ENCODE data around the gene MOGAT1. TPM values are rescaled to one million over a fixed set of nuclear protein-coding genes. Genes with fewer than 3 reads are reported as not detected.

MOGAT1 gene
- total RNA-seq, 2 experiments from 2014 or later, result not detected

DNA sequence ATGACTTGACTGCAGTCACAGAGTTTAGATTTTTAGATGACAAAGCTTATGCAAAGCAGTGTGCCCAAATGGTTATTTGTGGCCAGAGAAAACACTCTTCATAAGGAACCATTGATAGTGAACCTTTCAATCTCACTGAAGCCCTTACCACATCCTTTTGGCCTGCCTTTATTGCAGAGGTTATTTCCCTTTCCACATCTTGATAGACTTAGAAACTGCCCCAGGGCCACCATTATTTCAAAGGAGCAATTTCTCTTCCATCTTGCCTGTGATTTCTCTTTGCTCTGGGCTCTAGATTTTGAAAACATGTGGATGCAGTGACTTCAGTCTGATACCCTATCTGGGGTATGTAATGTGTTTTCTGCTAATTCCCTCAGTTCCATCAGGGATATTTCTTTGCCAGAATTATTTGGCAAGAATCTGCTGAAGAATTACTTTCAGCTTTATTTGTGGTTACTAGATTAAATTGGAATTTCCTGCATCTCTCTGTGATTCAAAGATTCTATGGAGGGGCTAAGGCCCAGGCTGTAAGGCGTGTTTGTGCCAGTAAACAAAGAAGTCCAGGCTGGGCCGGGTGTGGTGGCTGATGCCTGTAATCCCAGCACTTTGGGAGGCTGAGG, 51.0 kb downstream of the MOGAT1 start:
- ChIA-PET CTCF (no interaction called here), POLR2A (no interaction called here)
- no peak overlapping the region for H3K27ac Mint-ChIP-seq
- H3K4me3 Mint-ChIP-seq, result no peak overlapping the region
- no peaks in the 10 kb centered on the region for H3K4me1 Mint-ChIP-seq
- peaks cover 3% of the 10 kb centered on the region for H3K27me3 Mint-ChIP-seq
- DNase-seq, result no peak
- H3K36me3 Mint-ChIP-seq (ENCODE audit: low read depth), result no peaks in the 10 kb centered on the region
- H3K9me3 Mint-ChIP-seq, result no peaks in the 10 kb centered on the region

DNA sequence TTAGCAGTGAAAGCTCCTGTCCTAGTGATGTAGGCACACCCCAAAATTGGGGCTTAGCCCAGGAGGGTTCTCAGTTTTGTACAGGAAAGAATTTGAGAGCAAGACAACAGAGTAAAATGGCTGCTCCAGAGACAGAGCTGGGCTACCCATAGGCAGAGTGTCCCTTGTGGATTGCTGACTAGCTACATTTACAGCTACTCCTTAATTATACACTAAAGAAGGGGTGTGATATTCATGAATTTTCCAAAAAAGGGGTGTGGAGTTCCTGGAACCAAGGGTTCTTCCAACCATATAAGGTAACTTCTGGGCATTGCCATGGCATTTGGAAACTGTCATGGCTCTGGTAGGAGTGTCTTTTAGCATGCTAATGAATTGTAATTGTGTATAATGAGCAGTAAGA, 52.8 kb downstream of the MOGAT1 start:
- POLR2A ChIA-PET, result no interaction called here
- peaks cover 3% of the 10 kb centered on the region for H3K27me3 Mint-ChIP-seq
- H3K4me1 Mint-ChIP-seq, result no peaks in the 10 kb centered on the region
- CTCF ChIA-PET, result interaction anchor here (0.9 to 1.0 kb wide), 2 partner anchors 34 to 175 kb away, joined by 3 to 5 read pairs; no protein-coding TSS in a partner anchor
- no peaks in the 10 kb centered on the region for H3K9me3 Mint-ChIP-seq
- no peak for DNase-seq
- H3K4me3 Mint-ChIP-seq, result no peak overlapping the region
- H3K36me3 Mint-ChIP-seq (ENCODE audit: low read depth), result no peaks in the 10 kb centered on the region
- no peak overlapping the region for H3K27ac Mint-ChIP-seq

DNA sequence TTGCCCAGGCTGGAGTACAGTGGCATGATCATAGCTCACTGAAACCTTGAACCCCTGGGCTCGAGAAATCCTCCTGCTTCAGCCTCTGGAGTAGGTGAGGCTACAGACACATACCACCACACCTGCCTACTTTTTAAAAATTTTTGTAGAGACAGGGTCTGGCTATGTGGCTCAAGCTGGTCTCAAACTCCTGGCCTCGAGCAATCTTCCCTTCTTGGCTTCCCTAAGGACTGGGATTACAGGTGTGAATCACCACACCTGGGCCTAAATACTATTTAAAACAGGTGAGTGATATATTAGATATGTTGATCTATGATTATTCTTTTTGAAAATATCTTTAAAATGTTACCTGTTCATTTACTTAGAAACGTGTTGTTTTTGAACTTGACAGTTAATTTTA, 57.2 kb downstream of the MOGAT1 start:
- no peak for DNase-seq
- no peak overlapping the region for H3K4me3 Mint-ChIP-seq
- H3K36me3 Mint-ChIP-seq (ENCODE audit: low read depth), result no peaks in the 10 kb centered on the region
- ChIA-PET POLR2A (no interaction called here), CTCF (interaction anchor here (0.6 kb wide), 1 partner anchor 178 kb away, joined by 4 read pairs; no protein-coding TSS in a partner anchor)
- no peaks in the 10 kb centered on the region for H3K9me3 Mint-ChIP-seq
- H3K27ac Mint-ChIP-seq, result no peak overlapping the region
- peaks cover 12% of the 10 kb centered on the region for H3K27me3 Mint-ChIP-seq
- peaks cover 11% of the 10 kb centered on the region for H3K4me1 Mint-ChIP-seq

- Mint-ChIP-seq H3K4me1 (peaks cover 11% of the 10 kb centered on the region), H3K36me3 (ENCODE audit: low read depth) (no peaks in the 10 kb centered on the region), H3K27me3 (peaks cover 13% of the 10 kb centered on the region), H3K4me3 (no peak overlapping the region), H3K9me3 (no peaks in the 10 kb centered on the region), H3K27ac (no peak overlapping the region)
- ChIA-PET CTCF (interaction anchor here (0.7 to 1.2 kb wide), 3 partner anchors 23 to 65 kb away, joined by 3 to 4 read pairs (median 3); no protein-coding TSS in a partner anchor), POLR2A (no interaction called here)
- DNase-seq, result peak; percentile 29
Measured at GRCh38 chr2:222730366-222730999, 59.0 kb downstream of the MOGAT1 start.

DNA sequence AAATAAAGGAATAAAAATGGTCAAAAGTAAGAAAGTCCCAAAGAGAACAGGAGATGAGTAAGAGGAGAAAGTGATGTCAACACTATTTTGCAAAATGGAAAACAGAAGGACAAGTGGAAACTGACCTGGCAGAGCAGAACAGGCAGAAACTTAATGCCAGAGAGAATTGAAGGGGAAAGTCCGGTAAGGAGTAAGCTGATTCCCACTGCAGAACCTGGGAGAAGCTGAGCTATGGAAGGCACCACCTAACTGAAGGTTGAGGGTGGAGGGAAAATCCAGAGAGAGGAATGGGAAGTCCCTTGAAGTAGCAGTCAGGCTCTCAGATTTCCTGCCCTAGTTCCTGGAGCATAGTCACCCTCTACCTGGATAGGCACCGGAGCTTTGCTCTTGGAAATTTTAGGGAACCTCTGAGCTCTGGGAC, 59.8 kb downstream of the MOGAT1 start:
- Mint-ChIP-seq H3K4me3 (no peak overlapping the region), H3K27me3 (peaks cover 18% of the 10 kb centered on the region), H3K9me3 (no peaks in the 10 kb centered on the region), H3K4me1 (peaks cover 11% of the 10 kb centered on the region), H3K27ac (no peak overlapping the region), H3K36me3 (ENCODE audit: low read depth) (no peaks in the 10 kb centered on the region)
- no peak for DNase-seq
- CTCF ChIA-PET, result interaction anchor here (0.7 kb wide), 1 partner anchor 31 kb away, joined by 3 read pairs; no protein-coding TSS in a partner anchor
- POLR2A ChIA-PET, result no interaction called here

- Mint-ChIP-seq H3K4me3 (no peak overlapping the region), H3K9me3 (no peaks in the 10 kb centered on the region), H3K27ac (no peak overlapping the region), H3K36me3 (ENCODE audit: low read depth) (no peaks in the 10 kb centered on the region), H3K4me1 (peaks cover 11% of the 10 kb centered on the region), H3K27me3 (peaks cover 27% of the 10 kb centered on the region)
- ChIA-PET POLR2A (no interaction called here), CTCF (no interaction called here)
- DNase-seq, result no peak
Measured at GRCh38 chr2:222732489-222733178, 61.2 kb downstream of the MOGAT1 start.

GRCh38 chr2:222733470-222733845, 62.0 kb downstream of the MOGAT1 start:
- no peak overlapping the region for H3K27ac Mint-ChIP-seq
- CTCF ChIA-PET, result no interaction called here
- H3K27me3 Mint-ChIP-seq, result peaks cover 32% of the 10 kb centered on the region
- POLR2A ChIA-PET, result no interaction called here
- H3K4me1 Mint-ChIP-seq, result peaks cover 12% of the 10 kb centered on the region
- no peaks in the 10 kb centered on the region for H3K36me3 Mint-ChIP-seq (ENCODE audit: low read depth)
- no peak for DNase-seq
- H3K4me3 Mint-ChIP-seq, result no peak overlapping the region
- H3K9me3 Mint-ChIP-seq, result peaks cover 1% of the 10 kb centered on the region

DNA sequence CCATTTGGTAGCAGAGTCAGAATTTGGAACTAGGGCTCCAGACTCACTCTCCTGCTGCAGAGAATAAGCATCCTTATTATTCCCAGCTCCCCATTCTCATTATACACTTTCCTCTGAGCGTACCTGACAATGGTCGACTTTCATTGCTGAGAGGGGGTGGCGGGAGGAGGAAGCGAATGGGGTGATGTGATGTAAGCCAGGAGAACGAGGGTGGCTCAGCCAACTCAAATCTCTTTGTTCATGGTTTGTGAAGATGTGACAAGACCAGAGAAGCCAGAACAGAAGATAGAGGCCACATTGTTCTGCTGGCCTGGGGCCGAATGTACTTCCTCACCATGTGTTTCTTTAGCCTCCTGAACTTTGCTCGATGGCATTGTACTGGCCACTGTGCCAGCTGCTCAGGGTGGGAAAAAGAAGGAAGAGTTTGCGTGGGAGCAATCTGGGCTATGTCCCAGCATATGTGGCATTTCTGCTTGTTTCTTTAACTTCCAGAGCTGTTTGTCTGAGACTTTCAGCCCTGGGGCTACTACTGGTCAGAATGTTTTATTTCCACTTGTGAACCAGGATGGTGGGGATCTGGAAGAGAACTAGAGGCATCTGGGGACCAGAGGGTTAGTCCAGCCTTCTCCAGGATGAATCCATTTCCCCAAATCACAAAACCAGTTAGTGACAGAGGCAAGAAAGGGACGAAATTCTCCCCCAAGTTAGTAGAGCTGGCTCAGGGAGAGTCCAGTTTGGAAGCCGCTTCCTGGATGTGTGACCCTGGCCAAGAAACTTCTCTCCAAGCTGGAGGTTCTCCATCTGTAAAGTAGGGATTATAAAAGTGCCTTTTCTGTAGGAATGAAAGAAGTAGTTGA, 62.6 kb downstream of the MOGAT1 start:
- Mint-ChIP-seq H3K36me3 (ENCODE audit: low read depth) (no peaks in the 10 kb centered on the region), H3K4me3 (no peak overlapping the region), H3K9me3 (peaks cover 2% of the 10 kb centered on the region), H3K4me1 (peaks cover 18% of the 10 kb centered on the region), H3K27ac (no peak overlapping the region), H3K27me3 (peaks cover 34% of the 10 kb centered on the region)
- no peak for DNase-seq
- ChIA-PET POLR2A (interaction anchor here (0.7 kb wide), 1 partner anchor 79 kb away, joined by 3 read pairs; no protein-coding TSS in a partner anchor), CTCF (interaction anchor here (0.7 kb wide), 1 partner anchor 143 kb away, joined by 3 read pairs; no protein-coding TSS in a partner anchor)

DNA sequence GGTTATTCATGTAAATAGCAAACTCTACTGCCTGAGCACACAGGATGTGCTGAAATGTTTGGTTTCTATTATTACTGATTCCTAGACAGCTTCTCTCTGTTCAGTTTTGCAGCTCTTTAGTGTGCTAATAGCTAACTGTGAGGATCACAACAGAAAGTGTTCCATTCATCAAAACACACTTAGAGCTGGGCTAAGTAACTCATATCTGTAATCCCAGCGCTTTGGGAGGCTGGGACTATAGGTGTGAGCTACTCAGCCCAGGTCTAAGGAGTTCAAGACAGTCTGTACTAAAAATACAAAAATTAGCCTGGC, 63.2 kb downstream of the MOGAT1 start:
- H3K27me3 Mint-ChIP-seq, result peaks cover 34% of the 10 kb centered on the region

GRCh38 chr2:222736301-222736700, 64.8 kb downstream of the MOGAT1 start:
- Mint-ChIP-seq H3K4me1 (peaks cover 9% of the 10 kb centered on the region), H3K9me3 (peaks cover 5% of the 10 kb centered on the region), H3K27ac (no peak overlapping the region), H3K36me3 (ENCODE audit: low read depth) (no peaks in the 10 kb centered on the region), H3K4me3 (no peak overlapping the region), H3K27me3 (peaks cover 27% of the 10 kb centered on the region)
- ChIA-PET CTCF (interaction anchor here (1.3 kb wide), 1 partner anchor 14 kb away, joined by 3 read pairs; no protein-coding TSS in a partner anchor), POLR2A (no interaction called here)
- no peak for DNase-seq

More for the DNA sequence above, 63.2 kb downstream of the MOGAT1 start:
- ChIA-PET POLR2A (interaction anchor here (0.7 kb wide), 1 partner anchor 80 kb away, joined by 3 read pairs; no protein-coding TSS in a partner anchor), CTCF (interaction anchor here (0.7 kb wide), 1 partner anchor 142 kb away, joined by 3 read pairs; no protein-coding TSS in a partner anchor)
- DNase-seq, result no peak
- Mint-ChIP-seq H3K36me3 (ENCODE audit: low read depth) (no peaks in the 10 kb centered on the region), H3K27ac (no peak overlapping the region), H3K4me3 (no peak overlapping the region), H3K9me3 (peaks cover 2% of the 10 kb centered on the region), H3K4me1 (peaks cover 20% of the 10 kb centered on the region)

DNA sequence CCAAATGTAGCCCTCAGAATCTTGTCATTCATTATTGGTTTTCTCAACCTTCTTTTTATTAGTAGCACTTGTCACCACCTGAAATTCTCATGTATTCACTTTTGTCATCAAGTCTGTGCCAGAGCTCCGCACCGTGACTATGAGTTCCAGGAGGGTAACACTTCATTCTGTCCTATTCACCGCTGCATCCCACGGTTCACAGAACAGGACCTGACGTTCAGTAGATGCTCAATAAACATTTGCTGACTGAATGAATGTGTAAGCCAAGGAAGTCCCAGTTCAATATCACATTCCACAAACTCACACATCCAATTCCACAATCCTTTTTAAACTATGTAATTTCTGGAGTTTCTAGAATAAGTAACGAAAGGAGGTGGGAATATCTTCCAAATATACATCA, 65.5 kb downstream of the MOGAT1 start:
- Mint-ChIP-seq H3K9me3 (peaks cover 5% of the 10 kb centered on the region), H3K27ac (no peak overlapping the region), H3K4me1 (peaks cover 9% of the 10 kb centered on the region), H3K36me3 (ENCODE audit: low read depth) (no peaks in the 10 kb centered on the region), H3K27me3 (peaks cover 26% of the 10 kb centered on the region), H3K4me3 (no peak overlapping the region)
- CTCF ChIA-PET, result interaction anchor here (1.3 kb wide), 1 partner anchor 13 kb away, joined by 3 read pairs; no protein-coding TSS in a partner anchor
- POLR2A ChIA-PET, result interaction anchor here (0.6 kb wide), 1 partner anchor 47 kb away, joined by 3 read pairs; no protein-coding TSS in a partner anchor
- DNase-seq, result no peak

DNA sequence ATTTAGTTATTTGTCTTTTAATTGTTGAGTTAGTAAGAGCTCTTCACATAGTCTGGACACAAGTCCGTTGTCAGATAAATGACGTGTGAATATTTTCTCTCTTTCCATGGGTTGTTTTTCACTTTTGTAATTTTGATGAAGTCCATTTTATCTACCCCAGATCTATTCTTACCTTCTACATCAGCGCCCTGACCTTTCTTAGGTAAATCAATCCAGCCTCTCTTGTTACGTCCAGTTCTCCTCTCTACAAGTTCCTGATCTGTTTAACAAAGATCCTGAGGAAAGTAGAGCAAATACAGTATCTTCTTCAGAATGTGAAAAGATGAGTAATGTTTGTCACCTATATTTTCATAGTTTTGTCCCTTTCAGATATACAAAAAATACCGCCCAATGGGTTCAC, 66.9 kb downstream of the MOGAT1 start:
- ChIA-PET POLR2A (no interaction called here), CTCF (interaction anchor here (1.3 kb wide), 1 partner anchor 48 kb away, joined by 3 read pairs; no protein-coding TSS in a partner anchor)
- Mint-ChIP-seq H3K9me3 (peaks cover 5% of the 10 kb centered on the region), H3K36me3 (ENCODE audit: low read depth) (no peaks in the 10 kb centered on the region), H3K27me3 (peaks cover 21% of the 10 kb centered on the region), H3K27ac (no peak overlapping the region), H3K4me3 (no peak overlapping the region), H3K4me1 (peaks cover 11% of the 10 kb centered on the region)
- no peak for DNase-seq
